Measurements from ENCODE around the gene UBR3. TPM values are rescaled to one million over a fixed set of nuclear protein-coding genes. Genes with fewer than 3 reads are reported as not detected.

Gene UBR3
- total and polyA plus RNA-seq, 2 of the 4 experiments (the other 2 are of a cell fraction) = 10.0 to 33.9 TPM

DNA sequence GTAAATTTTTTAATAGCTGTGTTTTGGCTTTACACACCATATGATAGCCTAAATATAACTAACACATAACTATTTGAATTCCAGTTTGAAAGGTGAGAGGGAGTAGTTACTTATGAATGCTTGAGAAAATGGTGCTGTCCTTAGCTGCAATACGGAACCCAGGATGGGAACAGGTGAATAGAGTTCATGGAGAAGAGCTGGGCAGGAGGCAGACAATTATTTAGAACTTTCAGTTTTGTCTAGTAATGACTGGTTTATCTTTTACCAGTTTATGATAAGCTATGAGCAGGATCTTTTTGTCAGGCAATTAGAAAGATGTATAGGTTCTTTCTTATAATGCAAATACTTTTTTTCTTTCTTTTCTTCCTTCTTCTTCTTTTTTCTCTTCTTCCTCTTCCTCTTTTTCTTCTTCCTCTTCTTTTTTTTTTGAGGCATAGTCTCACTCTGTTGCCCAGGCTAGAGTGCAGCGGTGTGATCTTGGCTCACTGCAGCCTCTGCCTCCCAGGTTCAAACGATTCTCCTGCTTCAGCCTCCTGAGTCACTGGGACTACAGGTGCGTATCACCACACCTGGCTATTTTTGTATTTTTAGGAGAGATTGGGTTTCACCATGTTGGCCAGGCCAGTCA is 25.9 kb downstream of the UBR3 start:
- Histone ChIP-seq H3K27me3 (ENCODE audit: control insufficient read depth, insufficient read depth, low read length) (no peaks in the 10 kb centered on the region), H3K4me3 (ENCODE audit: insufficient read depth, low read depth, low read length) (no peak overlapping the region), H3K18ac (ENCODE audit: low read depth, low read length) (no peak overlapping the region), H2BK120ac (ENCODE audit: low read depth, low read length) (no peak overlapping the region), H3K79me1 (ENCODE audit: low read depth in 1 of 2, low read length in 2 of 2) (peaks cover 15 to 36% of the 10 kb centered on the region in 2 experiments; a peak in 3 of 4 replicates), H3K14ac (replicated peaks; ENCODE audit: low read depth, low read length) (no peak overlapping the region), H2BK15ac (ENCODE audit: low read depth, low read length) (no peak overlapping the region), H4K91ac (ENCODE audit: insufficient read depth, low read depth, low read length) (no peak overlapping the region), H3K56ac (ENCODE audit: extremely low read depth, insufficient read depth, low read length) (no peak overlapping the region), H2BK5ac (ENCODE audit: low read depth, low read length, poor library complexity, severe bottlenecking) (no peak overlapping the region), H3K36me3 (ENCODE audit: control insufficient read depth, insufficient read depth, low read length) (0 out of 2 replicates have a peak, but pooled peaks cover 5% of the 10 kb centered on the region), H4K20me1 (ENCODE audit: insufficient read depth, low read length) (peaks cover 3% of the 10 kb centered on the region), H3K23ac (ENCODE audit: low read depth, low read length) (no peak overlapping the region), H3K4ac (ENCODE audit: low read depth, low read length) (no peak overlapping the region), H3K4me2 (ENCODE audit: low read depth, low read length) (no peak overlapping the region), H3K9ac (ENCODE audit: low read depth, low read length) (no peak overlapping the region), H4K8ac (ENCODE audit: low read depth in 2 of 2, low read length in 2 of 2) (no peak overlapping the region), H2AK9ac (replicated peaks; ENCODE audit: low read depth, low read length, poor library complexity) (no peak overlapping the region), H2BK20ac (ENCODE audit: low read depth, low read length) (no peak overlapping the region), H3K27ac (ENCODE audit: insufficient read depth, low read length) (no peak overlapping the region), H3K9me1 (ENCODE audit: insufficient read depth, low read length) (no peaks in the 10 kb centered on the region), H3K9me3 (ENCODE audit: control insufficient read depth, insufficient read depth, low read length) (no peaks in the 10 kb centered on the region; the same call in 1 of the 2 replicates), H3K4me1 (ENCODE audit: control insufficient read depth, insufficient read depth, low read length) (no peaks in the 10 kb centered on the region), H4K5ac (ENCODE audit: low read depth, low read length) (no peak overlapping the region), H2AFZ (replicated peaks; ENCODE audit: low read length, poor library complexity) (no peak overlapping the region), H2AK5ac (ENCODE audit: low read depth, low read length) (no peak overlapping the region)
- ChIA-PET POLR2A (ENCODE audit: unreplicated experiment) (interaction anchor here (0.6 kb wide), 1 partner anchor 42 kb away, joined by 4 read pairs; no protein-coding TSS in a partner anchor), CTCF (interaction anchor here (0.6 to 1.4 kb wide), 3 partner anchors 10 to 310 kb away, joined by 3 to 4 read pairs (median 4); no protein-coding TSS in a partner anchor)
- TF ChIP-seq NFE2L2 (IDR thresholded peaks at IDR 0.05; ENCODE audit: low read depth, low read length) = no peak
- no peak for TF ChIP-seq SMC3 (IDR thresholded peaks at IDR 0.05; ENCODE audit: low read depth, low read length)
- no peak for TF ChIP-seq POLR2A (IDR thresholded peaks at IDR 0.05; ENCODE audit: low read depth, low read length)
- TF ChIP-seq RCOR1 (IDR thresholded peaks at IDR 0.05; ENCODE audit: insufficient replicate concordance, low read length) = no peak
- TF ChIP-seq, protein P1, sequence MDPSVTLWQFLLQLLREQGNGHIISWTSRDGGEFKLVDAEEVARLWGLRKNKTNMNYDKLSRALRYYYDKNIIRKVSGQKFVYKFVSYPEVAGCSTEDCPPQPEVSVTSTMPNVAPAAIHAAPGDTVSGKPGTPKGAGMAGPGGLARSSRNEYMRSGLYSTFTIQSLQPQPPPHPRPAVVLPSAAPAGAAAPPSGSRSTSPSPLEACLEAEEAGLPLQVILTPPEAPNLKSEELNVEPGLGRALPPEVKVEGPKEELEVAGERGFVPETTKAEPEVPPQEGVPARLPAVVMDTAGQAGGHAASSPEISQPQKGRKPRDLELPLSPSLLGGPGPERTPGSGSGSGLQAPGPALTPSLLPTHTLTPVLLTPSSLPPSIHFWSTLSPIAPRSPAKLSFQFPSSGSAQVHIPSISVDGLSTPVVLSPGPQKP (IDR thresholded peaks at IDR 0.05; ENCODE audit: borderline replicate concordance, low read depth, low read length) = no peak
- no peak for TF ChIP-seq RFX5 (IDR thresholded peaks at IDR 0.05; ENCODE audit: low read depth, low read length)
- no peak for TF ChIP-seq MAZ (IDR thresholded peaks at IDR 0.05; ENCODE audit: borderline replicate concordance, low read depth, low read length)
- no peak for TF ChIP-seq RAD21 (IDR thresholded peaks at IDR 0.05; ENCODE audit: low read length)
- no peak for TF ChIP-seq CHD1 (IDR thresholded peaks at IDR 0.05; ENCODE audit: low read depth, low read length)
- TF ChIP-seq, protein P2, sequence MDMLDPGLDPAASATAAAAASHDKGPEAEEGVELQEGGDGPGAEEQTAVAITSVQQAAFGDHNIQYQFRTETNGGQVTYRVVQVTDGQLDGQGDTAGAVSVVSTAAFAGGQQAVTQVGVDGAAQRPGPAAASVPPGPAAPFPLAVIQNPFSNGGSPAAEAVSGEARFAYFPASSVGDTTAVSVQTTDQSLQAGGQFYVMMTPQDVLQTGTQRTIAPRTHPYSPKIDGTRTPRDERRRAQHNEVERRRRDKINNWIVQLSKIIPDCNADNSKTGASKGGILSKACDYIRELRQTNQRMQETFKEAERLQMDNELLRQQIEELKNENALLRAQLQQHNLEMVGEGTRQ (IDR thresholded peaks at IDR 0.05; ENCODE audit: low read depth, low read length) = no peak
- no peak for TF ChIP-seq MAFK (IDR thresholded peaks at IDR 0.05; ENCODE audit: low read depth, low read length)
- no peak for TF ChIP-seq BHLHE40 (IDR thresholded peaks at IDR 0.05; ENCODE audit: low read depth, low read length)
- TF ChIP-seq, protein P3, sequence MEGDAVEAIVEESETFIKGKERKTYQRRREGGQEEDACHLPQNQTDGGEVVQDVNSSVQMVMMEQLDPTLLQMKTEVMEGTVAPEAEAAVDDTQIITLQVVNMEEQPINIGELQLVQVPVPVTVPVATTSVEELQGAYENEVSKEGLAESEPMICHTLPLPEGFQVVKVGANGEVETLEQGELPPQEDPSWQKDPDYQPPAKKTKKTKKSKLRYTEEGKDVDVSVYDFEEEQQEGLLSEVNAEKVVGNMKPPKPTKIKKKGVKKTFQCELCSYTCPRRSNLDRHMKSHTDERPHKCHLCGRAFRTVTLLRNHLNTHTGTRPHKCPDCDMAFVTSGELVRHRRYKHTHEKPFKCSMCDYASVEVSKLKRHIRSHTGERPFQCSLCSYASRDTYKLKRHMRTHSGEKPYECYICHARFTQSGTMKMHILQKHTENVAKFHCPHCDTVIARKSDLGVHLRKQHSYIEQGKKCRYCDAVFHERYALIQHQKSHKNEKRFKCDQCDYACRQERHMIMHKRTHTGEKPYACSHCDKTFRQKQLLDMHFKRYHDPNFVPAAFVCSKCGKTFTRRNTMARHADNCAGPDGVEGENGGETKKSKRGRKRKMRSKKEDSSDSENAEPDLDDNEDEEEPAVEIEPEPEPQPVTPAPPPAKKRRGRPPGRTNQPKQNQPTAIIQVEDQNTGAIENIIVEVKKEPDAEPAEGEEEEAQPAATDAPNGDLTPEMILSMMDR (conservative IDR thresholded peaks at IDR 0.05; ENCODE audit: low read depth, low read length) = no peak
- no peak for TF ChIP-seq CEBPB (IDR thresholded peaks at IDR 0.05; ENCODE audit: low read depth, low read length)
- TF ChIP-seq FOS (IDR thresholded peaks at IDR 0.05; ENCODE audit: low read depth, low read length) = no peak
- WGBS, 2 experiments (ENCODE audit: extremely low coverage in 2 of 2, insufficient read length in 1 of 2) = no CpG with 5 or more reads among the region's 4 CpGs
- no TSS peak for BruUV-seq (replicated peaks)
- intact Hi-C loops (cut with micrococcal nuclease) = no loop called here
- dilution Hi-C loops (cut with HindIII; ENCODE audit: low sequenced_read_pairs, unreplicated experiment) = no loop called here
- no peak for DNase-seq
- ATAC-seq (ENCODE audit: low read depth) = no peak
- in situ Hi-C loops (cut with MboI; ENCODE audit: low sequenced_read_pairs) = no loop called here
